GM12878 (cell line): ENCODE measurements around the gene NECTIN2. TPM values are rescaled to one million over a fixed set of nuclear protein-coding genes. Genes with fewer than 3 reads are reported as not detected.
A peak's percentile ranks its signal among the peaks of the same experiment; 100 is the strongest.

Experiments used
- BMI1 ChIP-seq: fragments of 450-650 bp; IDR thresholded peaks from 2 replicates; pipeline ENCODE4 v1.6.1; 2016; ENCODE audit warnings: mild to moderate bottlenecking, moderate library complexity, borderline replicate concordance
- CREM ChIP-seq: IDR thresholded peaks from 2 replicates; pipeline ENCODE4 v1.6.1; 2014; ENCODE audit warnings: antibody characterized with exemption, low read depth
- EGR1 ChIP-seq, 2 experiments: IDR thresholded peaks; 1 replicate in 1 of 2; 2 replicates in 1 of 2; pipeline ENCODE4 v1.6.1; 2011 to 2012; ENCODE audit warnings: low read depth in 2 of 2, low read length in 2 of 2, borderline replicate concordance in 1 of 2, mild to moderate bottlenecking in 1 of 2, moderate library complexity in 1 of 2
- ESRRA ChIP-seq: IDR thresholded peaks from 2 replicates; pipeline ENCODE4 v1.6.1; 2012; ENCODE audit warnings: mild to moderate bottlenecking, low read length, improper control_type of control experiment
- FOXK2 ChIP-seq: fragments of 450-650 bp; IDR thresholded peaks from 2 replicates; pipeline ENCODE4 v1.6.1; 2017; ENCODE audit warnings: mild to moderate bottlenecking, moderate library complexity
- LARP7 ChIP-seq: fragments of 450-650 bp; IDR thresholded peaks from 2 replicates; pipeline ENCODE4 v1.6.1; 2017; ENCODE audit warnings: mild to moderate bottlenecking
- MTA2 ChIP-seq: fragments of 450-650 bp; IDR thresholded peaks from 2 replicates; pipeline ENCODE4 v1.6.1; 2016; ENCODE audit warnings: low read depth, mild to moderate bottlenecking, moderate library complexity
- MYC ChIP-seq: IDR thresholded peaks from 2 replicates; pipeline ENCODE4 v1.6.1; 2011; ENCODE audit warnings: mild to moderate bottlenecking, low read length, moderate library complexity, inconsistent platforms; ENCODE audit not compliant: insufficient read depth, insufficient replicate concordance, insufficient read length, severe bottlenecking
- NBN ChIP-seq: fragments of 450-650 bp; IDR thresholded peaks from 2 replicates; pipeline ENCODE4 v1.6.1; 2016
- NR2C1 ChIP-seq: fragments of 450-650 bp; IDR thresholded peaks from 2 replicates; pipeline ENCODE4 v1.6.1; 2017; ENCODE audit warnings: antibody characterized with exemption, mild to moderate bottlenecking, moderate library complexity
- NR2C2 ChIP-seq: IDR thresholded peaks from 2 replicates; pipeline ENCODE4 v1.6.1; 2011; ENCODE audit warnings: borderline replicate concordance, low read depth; ENCODE audit not compliant: control insufficient read depth, insufficient read length
- PAX8 ChIP-seq: fragments of 450-650 bp; IDR thresholded peaks from 2 replicates; pipeline ENCODE4 v1.6.1; 2017; ENCODE audit warnings: mild to moderate bottlenecking, moderate library complexity
- POLR2A ChIP-seq: IDR thresholded peaks from 2 replicates; pipeline ENCODE4 v1.6.1; 2011; ENCODE audit warnings: low read depth, mild to moderate bottlenecking, low read length
- RB1 ChIP-seq: fragments of 450-650 bp; formaldehyde crosslinking; IDR thresholded peaks from 2 replicates; pipeline ENCODE4 v1.6.1; 2017; ENCODE audit warnings: mild to moderate bottlenecking, borderline replicate concordance
- RCOR1 ChIP-seq: conservative IDR thresholded peaks from 2 replicates; pipeline ENCODE4 v1.6.1; 2012; ENCODE audit warnings: low read depth, low read length, improper control_type of control experiment
- SMAD5 ChIP-seq: IDR thresholded peaks from 2 replicates; pipeline ENCODE4 v1.6.1; 2016; ENCODE audit warnings: antibody characterized with exemption, low read depth
- SREBF2 ChIP-seq: IDR thresholded peaks from 2 replicates; pipeline ENCODE4 v1.6.1; 2012; ENCODE audit warnings: mild to moderate bottlenecking, low read length
- SRF ChIP-seq, 2 experiments: IDR thresholded peaks; 2 replicates each; pipeline ENCODE4 v1.6.1; 2011; ENCODE audit warnings: low read depth in 2 of 2, low read length in 2 of 2, mild to moderate bottlenecking in 1 of 2, moderate library complexity in 1 of 2
- TCF12 ChIP-seq: IDR thresholded peaks from 2 replicates; pipeline ENCODE4 v1.6.1; 2011; ENCODE audit warnings: low read depth, mild to moderate bottlenecking, low read length
- TCF7 ChIP-seq: IDR thresholded peaks from 2 replicates; pipeline ENCODE4 v1.6.1; 2014; ENCODE audit warnings: antibody characterized with exemption, borderline replicate concordance
- WRNIP1 ChIP-seq: IDR thresholded peaks from 2 replicates; pipeline ENCODE4 v1.6.1; 2011; ENCODE audit warnings: low read depth, low read length, improper control_type of control experiment, borderline replicate concordance
- ZNF274 ChIP-seq: IDR thresholded peaks from one replicate; pipeline ENCODE4 v1.8.0; 2011; ENCODE audit not compliant: insufficient read length, insufficient read depth
- ZNF384 ChIP-seq: IDR thresholded peaks from 2 replicates; pipeline ENCODE4 v1.6.1; 2012; ENCODE audit warnings: low read depth, mild to moderate bottlenecking, low read length, improper control_type of control experiment, borderline replicate concordance
- polyA plus RNA-seq, 11 experiments: library from polyadenylated mRNA; depleted of rRNA in 4 of 11; unstranded in 6 of 11; stranded (reverse) in 5 of 11; fragments of >200 nt; fragmentation: Nextera tagmentation in 4 of 11; fragmentation: Illumina TruSeq in 1 of 11; extraction: Ambion mirVana in 4 of 11; extraction: Trizol in 1 of 11; gene quantifications; 1 replicate in 1 of 11; 2 replicates in 10 of 11; pipeline versions ENCODE4 v1.2.1 to v1.2.3, GENCODE V29; 2011 to 2016; ENCODE audit warnings: inconsistent platforms in 2 of 11, missing spikeins in 2 of 11, low read depth in 1 of 11
- total RNA-seq, 4 experiments: library from RNA; depleted of rRNA in 3 of 4; stranded (reverse); fragments of >200 nt in 3 of 4; fragmentation: Illumina TruSeq in 1 of 4; extraction: Trizol in 1 of 4; gene quantifications; 2 replicates each; pipeline versions ENCODE4 v1.2.1 to v1.2.3, GENCODE V29; 2013 to 2021
- TF ChIP-seq, protein P1 (sequence below): fragments of 450-650 bp; formaldehyde crosslinking; IDR thresholded peaks from 2 replicates; pipeline ENCODE4 v1.4.0; 2022; ENCODE audit warnings: mild to moderate bottlenecking, moderate library complexity
- TF ChIP-seq, protein P2 (sequence below): IDR thresholded peaks from 2 replicates; pipeline ENCODE4 v1.6.1; 2012; ENCODE audit warnings: low read depth, low read length, improper control_type of control experiment
- TF ChIP-seq, protein P3 (sequence below): fragments of 450-650 bp; IDR thresholded peaks from 2 replicates; pipeline ENCODE4 v1.6.1; 2018; ENCODE audit warnings: mild to moderate bottlenecking, low read depth, moderate library complexity; ENCODE audit not compliant: partially characterized antibody

The NECTIN2 gene
- total and polyA plus RNA-seq, 10 of the 15 experiments (the other 5 are each of a cell fraction or from before 2014, with no cell fraction given): 0.05 to 0.36 (median 0.26) TPM; not detected in 5

DNA sequence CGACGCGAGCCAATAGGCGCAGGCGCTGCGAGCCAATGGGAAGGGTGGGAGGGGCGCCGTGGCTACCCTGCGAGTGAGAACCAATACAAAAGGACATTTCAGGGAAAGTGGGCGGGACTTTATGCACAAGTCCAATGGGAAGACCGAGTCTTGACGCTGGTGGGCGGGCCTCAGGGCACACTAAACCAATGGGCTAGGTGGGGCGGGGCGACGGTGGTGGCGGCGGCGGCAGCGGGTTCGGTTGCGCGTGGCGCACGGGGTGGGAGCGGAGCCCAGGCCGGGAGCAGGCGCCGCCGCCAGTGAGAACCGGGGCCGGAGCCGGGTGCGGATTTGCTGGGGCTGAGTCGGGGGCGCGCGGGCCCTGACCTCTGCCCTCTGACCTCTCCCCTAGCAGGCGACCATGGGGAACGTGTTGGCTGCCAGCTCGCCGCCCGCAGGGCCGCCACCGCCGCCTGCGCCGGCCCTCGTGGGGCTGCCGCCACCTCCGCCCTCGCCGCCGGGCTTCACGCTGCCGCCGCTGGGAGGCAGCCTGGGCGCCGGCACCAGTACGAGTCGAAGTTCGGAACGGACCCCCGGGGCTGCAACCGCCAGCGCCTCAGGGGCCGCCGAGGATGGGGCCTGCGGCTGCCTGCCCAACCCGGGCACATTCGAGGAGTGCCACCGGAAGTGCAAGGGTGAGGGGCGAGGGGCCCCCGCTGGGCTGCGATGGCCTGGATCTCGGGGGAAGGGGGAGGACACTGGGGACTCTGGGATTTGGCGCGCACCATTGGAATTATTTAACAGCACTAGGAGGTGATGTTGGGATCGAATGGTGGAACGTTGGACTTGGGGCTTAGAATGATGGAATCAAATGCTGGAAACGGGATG, 45.2 kb downstream of the NECTIN2 start, which contains the start of gene TOMM40 (continued):
- TF ChIP-seq, protein P1, sequence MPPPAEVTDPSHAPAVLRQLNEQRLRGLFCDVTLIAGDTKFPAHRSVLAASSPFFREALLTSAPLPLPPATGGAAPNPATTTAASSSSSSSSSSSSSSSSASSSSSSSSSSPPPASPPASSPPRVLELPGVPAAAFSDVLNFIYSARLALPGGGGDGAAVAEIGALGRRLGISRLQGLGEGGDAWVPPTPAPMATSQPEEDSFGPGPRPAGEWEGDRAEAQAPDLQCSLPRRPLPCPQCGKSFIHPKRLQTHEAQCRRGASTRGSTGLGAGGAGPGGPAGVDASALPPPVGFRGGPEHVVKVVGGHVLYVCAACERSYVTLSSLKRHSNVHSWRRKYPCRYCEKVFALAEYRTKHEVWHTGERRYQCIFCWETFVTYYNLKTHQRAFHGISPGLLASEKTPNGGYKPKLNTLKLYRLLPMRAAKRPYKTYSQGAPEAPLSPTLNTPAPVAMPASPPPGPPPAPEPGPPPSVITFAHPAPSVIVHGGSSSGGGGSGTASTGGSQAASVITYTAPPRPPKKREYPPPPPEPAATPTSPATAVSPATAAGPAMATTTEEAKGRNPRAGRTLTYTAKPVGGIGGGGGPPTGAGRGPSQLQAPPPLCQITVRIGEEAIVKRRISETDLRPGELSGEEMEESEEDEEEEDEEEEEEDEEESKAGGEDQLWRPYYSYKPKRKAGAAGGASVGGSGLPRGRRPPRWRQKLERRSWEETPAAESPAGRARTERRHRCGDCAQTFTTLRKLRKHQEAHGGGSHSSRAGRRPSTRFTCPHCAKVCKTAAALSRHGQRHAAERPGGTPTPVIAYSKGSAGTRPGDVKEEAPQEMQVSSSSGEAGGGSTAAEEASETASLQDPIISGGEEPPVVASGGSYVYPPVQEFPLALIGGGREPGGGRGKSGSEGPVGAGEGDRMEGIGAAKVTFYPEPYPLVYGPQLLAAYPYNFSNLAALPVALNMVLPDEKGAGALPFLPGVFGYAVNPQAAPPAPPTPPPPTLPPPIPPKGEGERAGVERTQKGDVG (CRISPR knock-in tag): no peak
- TF ChIP-seq TCF7 (no peak), MTA2 (no peak), SRF (IDR thresholded peaks at IDR 0.05; ENCODE audit: low read depth in 2 of 2, low read length in 2 of 2) (no peak), CREM (peak; percentile 76), RCOR1 (no peak), LARP7 (peak; percentile 98), TCF12 (no peak), BMI1 (no peak), EGR1 (IDR thresholded peaks at IDR 0.05; ENCODE audit: borderline replicate concordance in 1 of 2, low read depth in 2 of 2, low read length in 2 of 2) (no peak), ZNF384 (no peak), NBN (no peak), SMAD5 (no peak), PAX8 (no peak), RB1 (peak; percentile 55; the same call in 1 of the 2 replicates), NR2C1 (peak; percentile 96), ESRRA (no peak), FOXK2 (no peak), NR2C2 (no peak), WRNIP1 (no peak), ZNF274 (no peak), SREBF2 (no peak), MYC (peak; percentile 85), POLR2A (peak; percentile 74)
- TF ChIP-seq, protein P2, sequence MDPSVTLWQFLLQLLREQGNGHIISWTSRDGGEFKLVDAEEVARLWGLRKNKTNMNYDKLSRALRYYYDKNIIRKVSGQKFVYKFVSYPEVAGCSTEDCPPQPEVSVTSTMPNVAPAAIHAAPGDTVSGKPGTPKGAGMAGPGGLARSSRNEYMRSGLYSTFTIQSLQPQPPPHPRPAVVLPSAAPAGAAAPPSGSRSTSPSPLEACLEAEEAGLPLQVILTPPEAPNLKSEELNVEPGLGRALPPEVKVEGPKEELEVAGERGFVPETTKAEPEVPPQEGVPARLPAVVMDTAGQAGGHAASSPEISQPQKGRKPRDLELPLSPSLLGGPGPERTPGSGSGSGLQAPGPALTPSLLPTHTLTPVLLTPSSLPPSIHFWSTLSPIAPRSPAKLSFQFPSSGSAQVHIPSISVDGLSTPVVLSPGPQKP: no peak
- TF ChIP-seq, protein P3, sequence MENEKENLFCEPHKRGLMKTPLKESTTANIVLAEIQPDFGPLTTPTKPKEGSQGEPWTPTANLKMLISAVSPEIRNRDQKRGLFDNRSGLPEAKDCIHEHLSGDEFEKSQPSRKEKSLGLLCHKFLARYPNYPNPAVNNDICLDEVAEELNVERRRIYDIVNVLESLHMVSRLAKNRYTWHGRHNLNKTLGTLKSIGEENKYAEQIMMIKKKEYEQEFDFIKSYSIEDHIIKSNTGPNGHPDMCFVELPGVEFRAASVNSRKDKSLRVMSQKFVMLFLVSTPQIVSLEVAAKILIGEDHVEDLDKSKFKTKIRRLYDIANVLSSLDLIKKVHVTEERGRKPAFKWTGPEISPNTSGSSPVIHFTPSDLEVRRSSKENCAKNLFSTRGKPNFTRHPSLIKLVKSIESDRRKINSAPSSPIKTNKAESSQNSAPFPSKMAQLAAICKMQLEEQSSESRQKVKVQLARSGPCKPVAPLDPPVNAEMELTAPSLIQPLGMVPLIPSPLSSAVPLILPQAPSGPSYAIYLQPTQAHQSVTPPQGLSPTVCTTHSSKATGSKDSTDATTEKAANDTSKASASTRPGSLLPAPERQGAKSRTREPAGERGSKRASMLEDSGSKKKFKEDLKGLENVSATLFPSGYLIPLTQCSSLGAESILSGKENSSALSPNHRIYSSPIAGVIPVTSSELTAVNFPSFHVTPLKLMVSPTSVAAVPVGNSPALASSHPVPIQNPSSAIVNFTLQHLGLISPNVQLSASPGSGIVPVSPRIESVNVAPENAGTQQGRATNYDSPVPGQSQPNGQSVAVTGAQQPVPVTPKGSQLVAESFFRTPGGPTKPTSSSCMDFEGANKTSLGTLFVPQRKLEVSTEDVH: no peak
